AG04449 (cell line): ENCODE measurements around the gene RBM33.

Experiments
- CTCF ChIA-PET: fragments of 350-600 bp; formaldehyde crosslinking; extraction: SDS; loops from one replicate; lab custom pipeline; 2021; ENCODE audit warnings: antibody characterized with exemption; lab: Yijun Ruan, JAX
- POLR2A ChIA-PET: fragments of 400-600, 350-600 bp; formaldehyde crosslinking; extraction: SDS; loops from one replicate; lab custom pipeline; 2020; ENCODE audit warnings: antibody characterized with exemption, inconsistent platforms; lab: Yijun Ruan, JAX
- DNase-seq: peaks from one replicate; pipeline ENCODE4 v3.0.0-alpha.2; 2010; ENCODE audit warnings: low read depth, low spot score
- H3K4me3 ChIP-seq: 2 replicates; pipeline ENCODE4 v1.5.1; 2011; ENCODE audit warnings: low read depth, mild to moderate bottlenecking, control low read depth, low read length
- TF ChIP-seq, protein P1 (sequence below): IDR thresholded peaks from one replicate; pipeline ENCODE4 v1.5.1; 2011; ENCODE audit warnings: mild to moderate bottlenecking, moderate library complexity, low read length, control low read depth, inconsistent platforms; ENCODE audit not compliant: insufficient read depth; ENCODE audit errors: missing control alignments

Gene RBM33

DNA sequence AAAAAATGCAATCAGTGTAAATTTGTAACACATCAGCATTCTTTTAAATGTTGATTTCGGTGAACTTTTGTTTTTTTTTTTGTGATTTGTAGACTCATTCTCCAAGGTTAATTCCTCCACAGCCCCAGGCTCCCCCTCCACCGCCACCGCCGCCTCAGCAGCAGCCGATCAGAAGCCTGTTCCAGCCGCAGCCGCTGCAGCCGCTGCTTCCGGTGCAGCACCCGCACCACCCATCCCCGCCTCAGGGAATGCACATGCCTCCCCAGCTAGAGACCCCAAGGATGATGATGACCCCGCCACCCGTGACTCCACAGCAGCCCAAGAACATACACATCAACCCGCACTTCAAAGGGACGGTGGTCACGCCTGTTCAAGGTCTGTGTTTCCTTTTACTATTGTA lies 66.6 kb downstream of the RBM33 start:
- H3K4me3 ChIP-seq: no peak overlapping the region
- TF ChIP-seq, protein P1, sequence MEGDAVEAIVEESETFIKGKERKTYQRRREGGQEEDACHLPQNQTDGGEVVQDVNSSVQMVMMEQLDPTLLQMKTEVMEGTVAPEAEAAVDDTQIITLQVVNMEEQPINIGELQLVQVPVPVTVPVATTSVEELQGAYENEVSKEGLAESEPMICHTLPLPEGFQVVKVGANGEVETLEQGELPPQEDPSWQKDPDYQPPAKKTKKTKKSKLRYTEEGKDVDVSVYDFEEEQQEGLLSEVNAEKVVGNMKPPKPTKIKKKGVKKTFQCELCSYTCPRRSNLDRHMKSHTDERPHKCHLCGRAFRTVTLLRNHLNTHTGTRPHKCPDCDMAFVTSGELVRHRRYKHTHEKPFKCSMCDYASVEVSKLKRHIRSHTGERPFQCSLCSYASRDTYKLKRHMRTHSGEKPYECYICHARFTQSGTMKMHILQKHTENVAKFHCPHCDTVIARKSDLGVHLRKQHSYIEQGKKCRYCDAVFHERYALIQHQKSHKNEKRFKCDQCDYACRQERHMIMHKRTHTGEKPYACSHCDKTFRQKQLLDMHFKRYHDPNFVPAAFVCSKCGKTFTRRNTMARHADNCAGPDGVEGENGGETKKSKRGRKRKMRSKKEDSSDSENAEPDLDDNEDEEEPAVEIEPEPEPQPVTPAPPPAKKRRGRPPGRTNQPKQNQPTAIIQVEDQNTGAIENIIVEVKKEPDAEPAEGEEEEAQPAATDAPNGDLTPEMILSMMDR: no peak
- DNase-seq: no peak
- CTCF ChIA-PET: interaction anchor here (1.1 to 1.5 kb wide), 4 partner anchors 19 to 112 kb away, joined by 3 to 6 read pairs (median 3); no protein-coding TSS in a partner anchor
- POLR2A ChIA-PET: no interaction called here

- DNase-seq: no peak
- TF ChIP-seq, protein P1: no peak
- ChIA-PET POLR2A (no interaction called here), CTCF (interaction anchor here (0.7 kb wide), 1 partner anchor 72 kb away, joined by 3 read pairs; no protein-coding TSS in a partner anchor)
- no peak overlapping the region for H3K4me3 ChIP-seq
Measured at GRCh38 chr7:155713384-155713783, 68.9 kb downstream of the RBM33 start.

DNA sequence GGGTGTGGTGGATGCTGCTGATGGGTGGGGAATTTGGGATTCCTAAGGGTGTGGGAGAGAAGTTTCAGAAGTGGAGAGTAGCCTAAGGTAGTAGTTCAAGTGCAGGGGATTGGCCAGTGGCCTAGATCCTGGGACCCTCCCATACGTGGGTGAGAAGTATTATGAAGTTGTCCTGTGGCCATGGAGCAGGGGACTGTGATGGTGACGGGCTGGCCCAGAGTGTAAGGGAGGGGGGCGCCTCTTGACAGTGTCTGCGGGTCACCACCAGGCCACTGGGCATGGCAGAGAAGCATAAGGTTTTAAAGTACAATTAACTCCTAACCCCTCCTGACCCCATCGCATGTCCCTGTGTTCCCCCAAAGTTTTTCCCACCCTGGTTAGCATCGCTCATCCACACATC lies 70.2 kb downstream of the RBM33 start:
- ChIA-PET POLR2A (no interaction called here), CTCF (no interaction called here)
- H3K4me3 ChIP-seq: no peak overlapping the region
- DNase-seq: no peak
- TF ChIP-seq, protein P1: no peak

GRCh38 chr7:155715111-155715805 lies 70.8 kb downstream of the RBM33 start:
- no peak overlapping the region for H3K4me3 ChIP-seq
- no peak for DNase-seq
- ChIA-PET POLR2A (no interaction called here), CTCF (interaction anchor here (1.1 to 3.2 kb wide), 5 partner anchors 12 to 117 kb away, joined by 4 to 11 read pairs (median 4); no protein-coding TSS in a partner anchor)
- TF ChIP-seq, protein P1: no peak

GRCh38 chr7:155717010-155717744 lies 72.7 kb downstream of the RBM33 start:
- ChIA-PET POLR2A (no interaction called here), CTCF (interaction anchor here (1.9 to 3.2 kb wide), 2 partner anchors 14 to 119 kb away, joined by 8 to 11 read pairs; no protein-coding TSS in a partner anchor)
- DNase-seq: no peak
- H3K4me3 ChIP-seq: no peak overlapping the region
- TF ChIP-seq, protein P1: no peak

GRCh38 chr7:155721056-155721455 lies 76.6 kb downstream of the RBM33 start:
- no peak for DNase-seq
- no peak overlapping the region for H3K4me3 ChIP-seq
- TF ChIP-seq, protein P1: no peak
- CTCF ChIA-PET: interaction anchor here (1.1 to 1.9 kb wide), 4 partner anchors 9 to 122 kb away, joined by 3 to 7 read pairs (median 5); no protein-coding TSS in a partner anchor
- POLR2A ChIA-PET: no interaction called here
